Caco-2 (cell line): ENCODE measurements around the gene NUDT3. TPM values are rescaled to one million over a fixed set of nuclear protein-coding genes. Genes with fewer than 3 reads are reported as not detected.

Experiments used
- BruUV-seq: library from RNA; stranded (reverse); fragments of 400-500 nt; replicated peaks from 2 replicates; lab custom pipeline; 2021; lab: Mats Ljungman, UMichigan
- CTCF ChIA-PET: fragments of 300-600 bp; sonication (Branson Sonifier 250); formaldehyde crosslinking; loops from one replicate; lab custom pipeline; 2022; ENCODE audit warnings: antibody characterized with exemption; lab: Charles Lee
- POLR2A ChIA-PET: fragments of 300-600 bp; sonication (Branson Sonifier 250); formaldehyde crosslinking; loops from one replicate; lab custom pipeline; 2022; ENCODE audit warnings: antibody characterized with exemption; lab: Charles Lee
- DNase-seq, 2 experiments: peaks; one replicate each; pipeline versions ENCODE4 v3.0.0 to v3.0.0-alpha.2; 2020 to 2022
- H3K27me3 ChIP-seq: replicated peaks from 2 replicates; pipeline ENCODE4 v1.6.0; 2011; ENCODE audit warnings: low read length; ENCODE audit not compliant: control insufficient read depth, insufficient read depth
- H3K36me3 ChIP-seq: 2 replicates; pipeline ENCODE4 v1.5.1; 2011; ENCODE audit warnings: low read length; ENCODE audit not compliant: control insufficient read depth, insufficient read depth
- H3K4me1 ChIP-seq: fragments of 250-450 bp; sonication (Bioruptor Pico); 2 replicates; pipeline ENCODE4 v1.5.1; 2020; ENCODE audit warnings: mild to moderate bottlenecking
- H3K4me3 ChIP-seq: 2 replicates; pipeline ENCODE4 v1.5.1; 2011; ENCODE audit warnings: low read depth, mild to moderate bottlenecking, control low read depth, low read length
- H3K9me3 ChIP-seq: fragments of 250-450 bp; sonication (Bioruptor Pico); 2 replicates; pipeline ENCODE4 v1.5.1; 2020; ENCODE audit warnings: mild to moderate bottlenecking, moderate library complexity
- H3K27ac Mint-ChIP-seq: one replicate; pipeline ENCODE4 v1.8.0; 2022; ENCODE audit warnings: mixed read lengths; ENCODE audit not compliant: unreplicated experiment
- H3K27me3 Mint-ChIP-seq: one replicate; pipeline ENCODE4 v1.8.0; 2022; ENCODE audit warnings: mixed read lengths; ENCODE audit not compliant: insufficient read depth, unreplicated experiment
- H3K36me3 Mint-ChIP-seq: one replicate; pipeline ENCODE4 v1.8.0; 2022; ENCODE audit warnings: mild to moderate bottlenecking, mixed read lengths; ENCODE audit not compliant: insufficient read depth, unreplicated experiment
- H3K4me1 Mint-ChIP-seq: one replicate; pipeline ENCODE4 v1.8.0; 2022; ENCODE audit warnings: low read depth, mixed read lengths; ENCODE audit not compliant: unreplicated experiment
- H3K4me3 Mint-ChIP-seq: one replicate; pipeline ENCODE4 v1.8.0; 2022; ENCODE audit warnings: mild to moderate bottlenecking, moderate library complexity, mixed read lengths; ENCODE audit not compliant: unreplicated experiment
- H3K9me3 Mint-ChIP-seq: one replicate; pipeline ENCODE4 v1.8.0; 2022; ENCODE audit warnings: mixed read lengths; ENCODE audit not compliant: unreplicated experiment
- intact Hi-C: fragments of 100-400 bp; cut with micrococcal nuclease; formaldehyde crosslinking; loops from one replicate; pipeline ENCODE4 v1.10.0; 2022; ENCODE audit not compliant: unreplicated experiment
- total RNA-seq: library from RNA; stranded (reverse); gene quantifications from 2 replicates; pipeline ENCODE4 v1.2.3, GENCODE V29; 2022
- TF ChIP-seq, protein P1 (sequence below), 2 experiments: fragments of 200-600 bp in 1 of 2; IDR thresholded peaks; 1 replicate in 1 of 2; 2 replicates in 1 of 2; pipeline versions ENCODE4 v1.5.1 to v1.8.0; 2011 to 2022; ENCODE audit warnings: antibody characterized with exemption in 1 of 2, control low read depth in 1 of 2, inconsistent platforms in 1 of 2, low read depth in 1 of 2, low read length in 1 of 2, mild to moderate bottlenecking in 1 of 2, moderate library complexity in 1 of 2; ENCODE audit not compliant: insufficient read depth in 1 of 2, severe bottlenecking in 1 of 2, unreplicated experiment in 1 of 2

The NUDT3 gene
- total RNA-seq, 1 experiment from 2014 or later, result 22.9 TPM

DNA sequence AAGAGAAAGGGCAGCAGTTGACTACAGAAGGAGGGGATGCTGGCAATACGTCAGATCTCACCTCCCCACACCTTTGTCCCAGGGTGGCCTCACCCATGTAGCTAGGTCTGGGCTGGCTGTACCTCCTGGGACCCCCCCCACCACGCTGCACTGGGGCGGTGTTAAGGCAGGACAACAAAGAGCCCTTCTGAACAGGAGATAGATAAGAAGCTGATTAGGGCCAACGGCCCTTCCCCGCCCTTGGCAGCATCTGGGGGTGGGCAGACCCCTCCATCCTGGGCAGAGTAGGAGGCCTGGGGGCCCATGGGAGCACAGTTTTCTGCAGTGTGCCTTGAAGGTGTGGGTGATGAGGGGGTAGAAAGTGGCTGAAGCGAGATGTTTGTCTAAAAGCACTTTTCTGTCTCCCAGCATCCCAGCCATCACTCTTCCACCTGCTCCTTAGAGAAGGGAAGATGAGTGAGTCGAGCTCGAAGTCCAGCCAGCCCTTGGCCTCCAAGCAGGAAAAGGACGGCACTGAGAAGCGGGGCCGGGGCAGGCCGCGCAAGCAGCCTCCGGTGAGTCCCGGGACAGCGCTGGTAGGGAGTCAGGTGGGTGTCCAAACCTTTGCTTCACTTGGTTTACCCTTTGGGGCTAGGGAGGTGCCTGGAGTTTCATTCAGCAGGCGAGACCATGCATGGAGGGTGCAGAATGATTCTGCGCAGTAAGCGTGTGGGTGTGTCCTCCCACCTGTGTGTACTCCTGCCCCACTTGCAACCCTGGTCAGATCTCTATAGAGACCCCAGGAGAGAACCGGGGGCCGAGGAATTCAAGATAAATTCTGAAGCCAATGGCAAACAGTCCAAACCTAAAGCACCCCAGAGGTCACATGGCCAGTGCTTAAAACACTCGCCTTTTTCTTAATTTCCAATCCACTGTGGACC is 151.9 kb downstream of the NUDT3 start:
- Mint-ChIP-seq H3K4me3 (no peak overlapping the region), H3K27ac (no peak overlapping the region), H3K4me1 (no peaks in the 10 kb centered on the region), H3K36me3 (peaks cover 46% of the 10 kb centered on the region), H3K9me3 (no peaks in the 10 kb centered on the region), H3K27me3 (no peaks in the 10 kb centered on the region)
- no TSS peak for BruUV-seq
- H3K9me3 ChIP-seq, result no peaks in the 10 kb centered on the region
- intact Hi-C loops, result loop anchor here (10.0 kb wide), 1 partner anchor 364 kb away; no protein-coding TSS in a partner anchor
- no peaks in the 10 kb centered on the region for H3K27me3 ChIP-seq
- no peaks in the 10 kb centered on the region; the same call in 1 of the 2 replicates for H3K36me3 ChIP-seq
- no peak for DNase-seq
- ChIA-PET CTCF (interaction anchor here (0.5 kb wide), 2 partner anchors 80 to 175 kb away, joined by 3 read pairs; no protein-coding TSS in a partner anchor), POLR2A (no interaction called here)
- no peak overlapping the region for H3K4me3 ChIP-seq
- peaks cover 33% of the 10 kb centered on the region for H3K4me1 ChIP-seq
- TF ChIP-seq, protein P1, sequence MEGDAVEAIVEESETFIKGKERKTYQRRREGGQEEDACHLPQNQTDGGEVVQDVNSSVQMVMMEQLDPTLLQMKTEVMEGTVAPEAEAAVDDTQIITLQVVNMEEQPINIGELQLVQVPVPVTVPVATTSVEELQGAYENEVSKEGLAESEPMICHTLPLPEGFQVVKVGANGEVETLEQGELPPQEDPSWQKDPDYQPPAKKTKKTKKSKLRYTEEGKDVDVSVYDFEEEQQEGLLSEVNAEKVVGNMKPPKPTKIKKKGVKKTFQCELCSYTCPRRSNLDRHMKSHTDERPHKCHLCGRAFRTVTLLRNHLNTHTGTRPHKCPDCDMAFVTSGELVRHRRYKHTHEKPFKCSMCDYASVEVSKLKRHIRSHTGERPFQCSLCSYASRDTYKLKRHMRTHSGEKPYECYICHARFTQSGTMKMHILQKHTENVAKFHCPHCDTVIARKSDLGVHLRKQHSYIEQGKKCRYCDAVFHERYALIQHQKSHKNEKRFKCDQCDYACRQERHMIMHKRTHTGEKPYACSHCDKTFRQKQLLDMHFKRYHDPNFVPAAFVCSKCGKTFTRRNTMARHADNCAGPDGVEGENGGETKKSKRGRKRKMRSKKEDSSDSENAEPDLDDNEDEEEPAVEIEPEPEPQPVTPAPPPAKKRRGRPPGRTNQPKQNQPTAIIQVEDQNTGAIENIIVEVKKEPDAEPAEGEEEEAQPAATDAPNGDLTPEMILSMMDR (IDR thresholded peaks at IDR 0.05; ENCODE audit: insufficient read depth in 1 of 2, low read depth in 1 of 2, low read length in 1 of 2, severe bottlenecking in 1 of 2, unreplicated experiment in 1 of 2), result no peak

DNA sequence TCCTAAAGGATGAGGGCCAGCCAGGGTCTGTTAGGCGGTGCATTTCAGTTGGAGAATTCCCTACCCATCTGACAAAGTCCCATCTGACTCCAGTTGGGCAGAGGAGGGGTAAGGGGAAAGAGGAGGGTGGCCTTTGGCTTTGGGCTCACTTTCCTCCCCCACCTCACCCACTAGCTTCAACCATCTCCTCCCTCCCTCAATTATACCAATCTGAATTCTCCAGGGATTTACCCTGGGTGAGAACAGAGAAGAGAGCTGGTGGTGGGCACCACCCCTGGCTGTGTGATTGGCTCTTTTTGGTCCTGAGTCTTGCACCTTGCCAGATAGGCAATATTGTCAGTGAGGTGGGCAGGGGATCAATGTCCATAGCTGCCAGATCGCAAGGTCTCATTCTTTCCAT is 152.6 kb downstream of the NUDT3 start:
- no peaks in the 10 kb centered on the region; the same call in 1 of the 2 replicates for H3K36me3 ChIP-seq
- TF ChIP-seq, protein P1 (IDR thresholded peaks at IDR 0.05; ENCODE audit: insufficient read depth in 1 of 2, low read depth in 1 of 2, low read length in 1 of 2, severe bottlenecking in 1 of 2, unreplicated experiment in 1 of 2), result no peak
- no peaks in the 10 kb centered on the region for H3K9me3 ChIP-seq
- no peak overlapping the region for H3K4me3 ChIP-seq
- BruUV-seq, result no TSS peak
- no peak overlapping the region for H3K4me3 Mint-ChIP-seq
- H3K27ac Mint-ChIP-seq, result no peak overlapping the region
- intact Hi-C loops, result loop anchor here (10.0 kb wide), 1 partner anchor 365 kb away; no protein-coding TSS in a partner anchor
- no peaks in the 10 kb centered on the region for H3K27me3 ChIP-seq
- H3K36me3 Mint-ChIP-seq, result peaks cover 39% of the 10 kb centered on the region
- no peak for DNase-seq
- H3K27me3 Mint-ChIP-seq, result no peaks in the 10 kb centered on the region
- peaks cover 33% of the 10 kb centered on the region for H3K4me1 ChIP-seq
- no peaks in the 10 kb centered on the region for H3K4me1 Mint-ChIP-seq
- H3K9me3 Mint-ChIP-seq, result no peaks in the 10 kb centered on the region
- CTCF ChIA-PET, result interaction anchor here (0.5 kb wide), 1 partner anchor 79 kb away, joined by 3 read pairs; no protein-coding TSS in a partner anchor
- POLR2A ChIA-PET, result no interaction called here

DNA sequence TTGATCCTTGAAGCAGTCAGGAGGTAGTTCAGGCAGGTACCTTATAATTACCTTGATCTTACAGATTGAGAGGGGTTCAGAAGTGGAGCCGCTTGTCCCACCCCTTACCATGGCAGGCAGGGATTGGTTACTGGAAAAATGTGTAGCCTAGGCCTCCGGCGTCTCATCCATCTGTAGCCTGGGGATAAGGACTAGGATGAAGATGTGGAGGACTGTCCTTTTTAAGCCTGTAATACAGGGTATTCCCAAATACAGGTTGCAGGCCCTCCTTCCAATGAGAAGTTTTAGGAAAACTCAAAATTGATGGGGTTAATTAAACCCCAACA is 153.0 kb downstream of the NUDT3 start:
- intact Hi-C loops, result no loop called here
- Histone ChIP-seq H3K4me1 (peaks cover 33% of the 10 kb centered on the region), H3K27me3 (no peaks in the 10 kb centered on the region), H3K9me3 (no peaks in the 10 kb centered on the region), H3K4me3 (no peak overlapping the region), H3K36me3 (no peaks in the 10 kb centered on the region; the same call in 1 of the 2 replicates)
- no peak overlapping the region for H3K27ac Mint-ChIP-seq
- no peaks in the 10 kb centered on the region for H3K9me3 Mint-ChIP-seq
- TF ChIP-seq, protein P1 (IDR thresholded peaks at IDR 0.05; ENCODE audit: insufficient read depth in 1 of 2, low read depth in 1 of 2, low read length in 1 of 2, severe bottlenecking in 1 of 2, unreplicated experiment in 1 of 2), result no peak
- CTCF ChIA-PET, result no interaction called here
- H3K36me3 Mint-ChIP-seq, result peaks cover 35% of the 10 kb centered on the region
- H3K4me1 Mint-ChIP-seq, result no peaks in the 10 kb centered on the region
- no peaks in the 10 kb centered on the region for H3K27me3 Mint-ChIP-seq
- H3K4me3 Mint-ChIP-seq, result peak overlapping the region; percentile 71
- POLR2A ChIA-PET, result no interaction called here
- no peak for DNase-seq
- TSS peak; percentile 32 for BruUV-seq
